Rectal smooth muscle tissue (tissue), 1 donor: Measurements from ENCODE around the gene SPHK1.

Source experiments
- H3K27ac ChIP-seq: one replicate; pipeline ENCODE4 v1.7.0; 2013; ENCODE audit warnings: low read depth, low read length, inconsistent platforms
- H3K27me3 ChIP-seq: one replicate; pipeline ENCODE4 v1.7.0; 2013; ENCODE audit warnings: low read length; ENCODE audit not compliant: control insufficient read depth, insufficient read depth
- H3K36me3 ChIP-seq: one replicate; pipeline ENCODE4 v1.7.0; 2013; ENCODE audit warnings: low read length; ENCODE audit not compliant: control insufficient read depth, insufficient read depth
- H3K4me1 ChIP-seq: one replicate; pipeline ENCODE4 v1.7.0; 2013; ENCODE audit warnings: low read length; ENCODE audit not compliant: control insufficient read depth, insufficient read depth
- H3K4me3 ChIP-seq: one replicate; pipeline ENCODE4 v1.7.0; 2013; ENCODE audit warnings: low read length
- H3K9ac ChIP-seq: one replicate; pipeline ENCODE4 v1.7.0; 2013; ENCODE audit warnings: low read length

Gene SPHK1

GRCh38 chr17:76368545-76368944 is 15.9 kb upstream of the SPHK1 start:
- H3K9ac ChIP-seq: no peak overlapping the region
- H3K36me3 ChIP-seq: no peaks in the 10 kb centered on the region
- H3K27me3 ChIP-seq: no peaks in the 10 kb centered on the region
- H3K4me1 ChIP-seq: peaks cover 3% of the 10 kb centered on the region
- no peak overlapping the region for H3K27ac ChIP-seq
- no peak overlapping the region for H3K4me3 ChIP-seq

GRCh38 chr17:76369379-76369778 is 15.0 kb upstream of the SPHK1 start:
- Histone ChIP-seq H3K27ac (no peak overlapping the region), H3K4me3 (no peak overlapping the region), H3K4me1 (peaks cover 3% of the 10 kb centered on the region), H3K9ac (no peak overlapping the region), H3K36me3 (no peaks in the 10 kb centered on the region), H3K27me3 (no peaks in the 10 kb centered on the region)

GRCh38 chr17:76369804-76370203 is 14.6 kb upstream of the SPHK1 start:
- no peaks in the 10 kb centered on the region for H3K36me3 ChIP-seq
- H3K27me3 ChIP-seq: no peaks in the 10 kb centered on the region
- no peak overlapping the region for H3K27ac ChIP-seq
- no peak overlapping the region for H3K9ac ChIP-seq
- no peak overlapping the region for H3K4me3 ChIP-seq
- peaks cover 3% of the 10 kb centered on the region for H3K4me1 ChIP-seq

- Histone ChIP-seq H3K9ac (no peak overlapping the region), H3K27ac (no peak overlapping the region), H3K36me3 (no peaks in the 10 kb centered on the region), H3K27me3 (no peaks in the 10 kb centered on the region), H3K4me1 (peaks cover 3% of the 10 kb centered on the region), H3K4me3 (no peak overlapping the region)
Measured at GRCh38 chr17:76370261-76370993, 14.0 kb upstream of the SPHK1 start.

GRCh38 chr17:76371656-76372628 is 12.5 kb upstream of the SPHK1 start:
- no peak overlapping the region for H3K27ac ChIP-seq
- no peaks in the 10 kb centered on the region for H3K27me3 ChIP-seq
- H3K9ac ChIP-seq: no peak overlapping the region
- peaks cover 3% of the 10 kb centered on the region for H3K4me1 ChIP-seq
- no peaks in the 10 kb centered on the region for H3K36me3 ChIP-seq
- H3K4me3 ChIP-seq: no peak overlapping the region

- Histone ChIP-seq H3K9ac (no peak overlapping the region), H3K36me3 (no peaks in the 10 kb centered on the region), H3K27ac (no peak overlapping the region), H3K4me3 (no peak overlapping the region), H3K27me3 (no peaks in the 10 kb centered on the region), H3K4me1 (no peaks in the 10 kb centered on the region)
Measured at GRCh38 chr17:76376318-76377133, 7.9 kb upstream of the SPHK1 start.

GRCh38 chr17:76378548-76379274 is 5.7 kb upstream of the SPHK1 start:
- no peak overlapping the region for H3K9ac ChIP-seq
- no peak overlapping the region for H3K27ac ChIP-seq
- H3K4me1 ChIP-seq: peaks cover 5% of the 10 kb centered on the region
- no peak overlapping the region for H3K4me3 ChIP-seq
- no peaks in the 10 kb centered on the region for H3K36me3 ChIP-seq
- H3K27me3 ChIP-seq: no peaks in the 10 kb centered on the region

GRCh38 chr17:76379275-76379641 is 5.2 kb upstream of the SPHK1 start:
- Histone ChIP-seq H3K36me3 (no peaks in the 10 kb centered on the region), H3K4me1 (peaks cover 5% of the 10 kb centered on the region), H3K27me3 (no peaks in the 10 kb centered on the region), H3K4me3 (no peak overlapping the region), H3K27ac (no peak overlapping the region), H3K9ac (no peak overlapping the region)

- Histone ChIP-seq H3K36me3 (no peaks in the 10 kb centered on the region), H3K27ac (no peak overlapping the region), H3K9ac (no peak overlapping the region), H3K27me3 (no peaks in the 10 kb centered on the region), H3K4me1 (peaks cover 5% of the 10 kb centered on the region), H3K4me3 (no peak overlapping the region)
Measured at GRCh38 chr17:76379646-76380376, 4.6 kb upstream of the SPHK1 start.

- Histone ChIP-seq H3K27me3 (no peaks in the 10 kb centered on the region), H3K4me1 (peaks cover 5% of the 10 kb centered on the region), H3K36me3 (no peaks in the 10 kb centered on the region), H3K27ac (no peak overlapping the region), H3K4me3 (peak overlapping the region; percentile 68), H3K9ac (no peak overlapping the region)
Measured at GRCh38 chr17:76381633-76382350, 2.6 kb upstream of the SPHK1 start.

- peak overlapping the region; percentile 68 for H3K4me3 ChIP-seq
- H3K27me3 ChIP-seq: no peaks in the 10 kb centered on the region
- H3K36me3 ChIP-seq: no peaks in the 10 kb centered on the region
- H3K9ac ChIP-seq: no peak overlapping the region
- no peak overlapping the region for H3K27ac ChIP-seq
- H3K4me1 ChIP-seq: peaks cover 5% of the 10 kb centered on the region
Measured at GRCh38 chr17:76382351-76382802, 2.0 kb upstream of the SPHK1 start.
